SW 1271 (cell line): ENCODE data around the gene CXCL11.
A peak's percentile ranks its signal among the peaks of the same experiment; 100 is the strongest.
"Not testable (repeated sequence)": the region's sequence is repeated elsewhere in the genome, so short reads cannot be mapped to it uniquely, and the experiment has no call there.

Experiments
- DNase-seq, 2 experiments: peaks; one replicate each; lab custom pipeline; 2025; lab: John Stamatoyannopoulos, UW

Gene CXCL11

GRCh38 chr4:76000279-76000678, 35.6 kb downstream of the CXCL11 start:
- no peak for DNase-seq

GRCh38 chr4:75998525-75999147, 37.2 kb downstream of the CXCL11 start:
- DNase-seq, result not testable (repeated sequence)

GRCh38 chr4:75997946-75998345, 37.9 kb downstream of the CXCL11 start:
- no peak for DNase-seq

- no peak for DNase-seq
These were observed 38.8 kb downstream of the CXCL11 start for GRCh38 chr4:75997081-75997480.

GRCh38 chr4:75995727-75996126, 40.1 kb downstream of the CXCL11 start:
- peak; percentile 1 to 28 for DNase-seq

GRCh38 chr4:75992462-75992861, 43.4 kb downstream of the CXCL11 start:
- DNase-seq, result no peak

GRCh38 chr4:75989846-75990528, 45.9 kb downstream of the CXCL11 start:
- no peak for DNase-seq

- DNase-seq, result no peak
These were observed 50.8 kb downstream of the CXCL11 start for GRCh38 chr4:75985116-75985515.
